SU-DHL-6 (cell line): Measurements from ENCODE around the gene BCAS4.

Experiments used
- CTCF ChIP-seq: fragments of 200-600 bp; sonication (generic); IDR thresholded peaks from one replicate; pipeline ENCODE4 v1.5.1; 2017; ENCODE audit warnings: antibody characterized with exemption, mild to moderate bottlenecking, low read length, moderate library complexity; ENCODE audit not compliant: insufficient read depth, poor library complexity, severe bottlenecking
- EZH2phosphoT487 ChIP-seq: fragments of 200-600 bp; sonication (generic), shearing (Covaris generic); conservative IDR thresholded peaks from 2 replicates; pipeline ENCODE4 v1.6.1; 2018; ENCODE audit warnings: mild to moderate bottlenecking, antibody characterized with exemption, low read length, moderate library complexity, mixed read lengths

GRCh38 chr20:50848846-50849673 is 54.2 kb downstream of the BCAS4 start:
- TF ChIP-seq CTCF = no peak
- no peak for TF ChIP-seq EZH2phosphoT487
